Fibroblast of peridontal ligament (primary cell): ENCODE data around the gene SLC35B4.
"Not testable (repeated sequence)": the region's sequence is repeated elsewhere in the genome, so short reads cannot be mapped to it uniquely, and the experiment has no call there.

Experiments used
- DNase-seq: peaks from one replicate; pipeline ENCODE4 v3.0.0-alpha.2; 2010; ENCODE audit errors: extremely low read depth

The SLC35B4 gene

DNA sequence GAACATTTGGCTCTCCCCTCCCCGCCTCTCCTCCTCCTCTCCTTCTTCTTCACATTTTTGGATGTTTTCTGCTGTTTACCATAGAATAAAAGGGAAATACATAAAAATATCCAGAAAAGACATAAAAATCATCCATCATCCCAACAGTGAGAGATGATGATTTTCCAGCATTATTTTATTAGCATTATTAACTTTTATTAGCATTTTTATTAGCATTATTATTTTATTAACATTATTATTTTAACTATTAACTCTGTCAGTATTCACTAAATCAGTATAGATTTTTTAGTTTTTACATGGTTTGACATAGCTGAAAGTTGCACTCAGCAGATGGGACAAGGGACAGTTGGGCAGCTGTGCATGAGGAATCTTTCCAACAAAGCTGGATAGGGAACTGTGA, 16.2 kb upstream of the SLC35B4 start:
- no peak for DNase-seq

DNA sequence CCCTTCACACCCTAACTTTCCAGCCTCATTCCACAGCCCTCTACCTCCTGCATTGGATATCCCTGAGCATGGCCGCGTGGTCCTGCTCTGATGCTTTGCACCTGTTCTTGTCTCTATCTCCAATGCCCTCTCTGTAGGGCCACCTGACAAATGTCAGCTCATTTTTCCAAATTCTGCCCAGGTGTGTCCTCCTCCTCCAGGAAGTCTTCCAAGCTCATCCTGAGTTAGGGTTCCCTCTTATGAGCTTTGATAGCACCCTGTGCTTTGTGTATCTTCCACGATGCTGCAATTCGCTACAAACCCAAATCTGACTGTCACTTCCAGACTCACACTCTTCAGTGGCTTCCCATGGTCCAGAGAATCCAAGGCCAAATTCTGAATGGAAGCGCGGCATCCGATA, 14.7 kb upstream of the SLC35B4 start:
- DNase-seq: no peak

DNA sequence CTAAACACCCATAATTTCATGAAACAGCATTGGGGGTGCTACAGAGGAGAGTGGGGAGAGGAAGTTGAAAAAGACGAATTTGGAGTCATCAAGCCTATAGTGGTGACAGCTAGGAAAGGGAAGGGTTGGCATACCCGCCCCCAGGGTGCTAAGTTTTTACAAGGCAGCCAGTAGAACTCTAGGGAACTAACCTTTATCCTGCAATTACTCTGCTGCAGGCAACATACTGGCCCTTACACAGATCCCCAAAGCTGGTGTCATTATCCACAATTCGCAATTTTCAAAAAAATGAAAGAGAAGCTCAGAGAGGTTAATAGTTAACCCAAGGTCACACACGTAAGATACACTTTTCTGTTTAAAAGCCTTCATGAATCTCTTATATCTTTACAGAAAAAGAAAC, 14.2 kb upstream of the SLC35B4 start:
- DNase-seq: no peak

DNA sequence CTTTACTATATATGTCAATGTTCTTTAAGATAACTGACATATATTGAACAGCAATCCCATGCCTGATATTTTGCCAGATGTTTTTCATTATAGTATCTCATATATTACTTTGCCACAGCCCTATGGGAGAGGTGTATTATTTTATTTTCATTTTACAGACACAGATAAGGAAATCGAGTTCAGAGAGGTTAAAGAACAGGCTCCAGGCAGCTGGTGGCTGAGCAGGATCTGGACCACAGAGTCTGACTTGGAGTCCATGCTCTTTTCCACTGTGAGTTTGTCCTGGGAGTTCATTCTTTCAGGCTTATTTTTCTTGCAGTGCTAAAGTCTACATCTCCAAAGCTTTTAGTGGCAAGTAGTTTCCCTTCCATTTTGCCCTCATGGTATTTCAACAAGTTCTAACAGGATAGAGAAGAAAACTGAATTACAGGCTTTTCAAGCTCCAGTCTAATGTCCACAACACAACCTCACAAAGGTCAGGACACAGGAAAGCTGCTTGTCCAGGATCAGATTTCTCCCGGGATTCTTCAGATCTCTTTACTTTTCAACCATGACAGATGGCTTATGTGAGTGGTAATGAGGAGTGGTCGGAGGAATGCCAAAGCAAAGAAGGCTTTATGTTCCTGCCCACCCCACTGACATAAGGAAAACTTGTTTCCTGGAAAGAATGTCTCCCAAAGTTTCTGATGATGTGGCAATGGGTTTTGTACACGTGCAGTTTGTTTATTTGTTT, 13.1 kb upstream of the SLC35B4 start:
- no peak for DNase-seq

DNA sequence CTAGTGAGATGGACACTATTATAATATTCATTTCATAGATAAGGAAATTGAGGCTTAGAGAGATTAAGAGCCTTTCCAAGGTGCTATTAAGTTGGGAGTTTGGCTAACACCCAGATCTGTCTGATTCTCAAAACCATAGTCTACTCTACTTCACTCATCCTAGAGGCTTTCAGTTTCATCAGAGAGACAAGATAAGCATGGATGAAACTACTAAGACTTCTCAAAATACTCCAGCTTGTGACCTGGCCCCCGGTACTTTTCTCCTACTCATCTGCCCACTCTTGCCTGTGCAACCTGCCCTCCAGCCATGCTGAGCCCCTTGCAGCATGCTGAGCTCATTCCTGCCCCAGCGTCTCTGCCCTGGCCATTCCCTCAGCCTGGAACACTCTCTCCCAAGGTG, 12.2 kb upstream of the SLC35B4 start:
- DNase-seq: no peak

DNA sequence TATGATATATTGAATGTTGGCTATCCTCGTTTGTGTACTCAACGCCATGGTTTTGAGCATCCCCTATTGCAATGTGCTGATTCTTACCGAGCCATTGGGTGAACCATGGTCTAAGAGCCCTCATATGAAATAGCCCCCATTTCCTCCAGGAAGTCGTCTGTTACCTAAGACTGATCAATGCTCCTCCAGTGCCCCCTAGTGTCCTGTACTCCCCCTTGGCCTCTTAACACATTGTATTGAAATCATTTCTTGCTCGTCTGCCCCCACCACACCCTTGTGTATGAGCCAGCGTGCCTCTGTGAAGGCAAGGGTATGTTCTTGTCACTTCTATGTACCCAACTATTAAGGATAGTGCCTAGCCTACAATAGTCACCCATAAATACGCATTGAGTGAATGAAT, 11.2 kb upstream of the SLC35B4 start:
- DNase-seq: peak; percentile 40

DNA sequence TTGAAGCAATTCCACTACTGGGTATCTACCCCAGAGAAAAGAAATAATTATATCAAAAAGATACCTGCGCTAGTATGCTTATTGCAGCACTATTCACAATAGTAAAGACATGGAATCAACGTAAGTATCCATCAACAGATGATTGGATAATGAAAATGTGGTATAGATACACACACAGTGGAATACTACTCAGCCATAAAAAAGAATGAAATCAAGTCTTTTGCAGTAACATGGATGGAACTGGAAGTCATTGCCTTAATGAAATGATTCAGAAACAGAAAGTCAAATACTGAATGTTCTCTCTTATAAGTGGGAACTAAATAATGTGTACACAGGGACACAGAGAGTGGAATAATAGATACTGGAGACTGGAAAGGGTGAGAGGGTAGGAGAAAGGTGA, 7.4 kb upstream of the SLC35B4 start:
- DNase-seq: no peak

DNA sequence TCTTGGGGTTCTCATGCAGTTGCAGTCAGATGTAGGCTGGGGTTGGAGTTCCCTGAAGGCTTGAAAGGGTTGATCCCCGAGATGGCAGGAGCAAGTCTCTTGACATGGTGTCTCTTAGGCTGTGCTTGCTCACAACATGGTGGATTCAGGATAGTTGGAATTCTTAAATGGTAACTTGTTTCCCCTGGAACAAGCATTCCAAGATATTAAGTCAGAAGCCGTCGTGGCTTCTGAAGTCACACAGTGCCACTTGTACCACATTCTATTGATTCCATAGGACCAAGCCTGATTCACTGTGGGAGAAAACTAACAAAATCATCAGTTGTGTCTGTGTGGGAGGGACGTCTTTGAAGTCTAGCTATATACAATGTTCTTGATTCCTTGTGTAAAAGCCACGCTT, 3.5 kb upstream of the SLC35B4 start:
- DNase-seq: no peak

DNA sequence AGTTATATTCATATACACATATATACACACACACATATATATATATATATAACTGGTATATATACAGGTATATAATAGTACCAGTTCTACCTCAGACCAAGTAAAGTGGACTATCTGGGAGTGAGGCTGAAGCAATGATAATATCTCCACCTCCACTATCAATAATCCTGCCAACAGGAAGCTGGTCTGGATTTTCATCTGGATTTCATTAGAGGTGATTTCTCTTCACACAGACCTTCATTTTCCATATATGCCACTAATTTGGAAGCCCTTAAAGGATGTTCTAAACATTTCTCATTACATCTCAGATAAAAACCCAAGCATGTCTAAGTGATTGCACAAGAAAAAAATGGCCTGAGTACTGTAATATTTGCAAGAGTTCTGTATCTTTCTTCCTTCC, 1.7 kb upstream of the SLC35B4 start:
- no peak for DNase-seq

DNA sequence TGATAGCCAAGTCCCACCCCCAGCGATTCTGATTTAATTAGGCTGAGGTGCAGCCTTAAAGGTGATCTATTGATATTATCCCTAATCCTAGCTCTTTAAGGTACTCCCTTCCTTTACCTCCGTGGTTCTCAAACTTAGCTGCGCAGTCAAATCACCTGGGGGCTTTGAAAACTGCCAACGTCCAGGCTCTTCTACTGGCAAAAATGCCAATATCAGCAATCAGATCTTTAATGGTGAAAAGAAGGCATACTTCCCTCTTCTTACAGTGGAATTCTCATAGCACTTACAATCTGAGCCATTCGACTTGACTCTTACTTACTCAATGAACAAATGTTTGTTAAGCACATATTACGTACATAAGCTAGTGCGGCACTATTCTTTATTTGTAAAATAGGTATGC, 704 bp upstream of the SLC35B4 start:
- DNase-seq: no peak

DNA sequence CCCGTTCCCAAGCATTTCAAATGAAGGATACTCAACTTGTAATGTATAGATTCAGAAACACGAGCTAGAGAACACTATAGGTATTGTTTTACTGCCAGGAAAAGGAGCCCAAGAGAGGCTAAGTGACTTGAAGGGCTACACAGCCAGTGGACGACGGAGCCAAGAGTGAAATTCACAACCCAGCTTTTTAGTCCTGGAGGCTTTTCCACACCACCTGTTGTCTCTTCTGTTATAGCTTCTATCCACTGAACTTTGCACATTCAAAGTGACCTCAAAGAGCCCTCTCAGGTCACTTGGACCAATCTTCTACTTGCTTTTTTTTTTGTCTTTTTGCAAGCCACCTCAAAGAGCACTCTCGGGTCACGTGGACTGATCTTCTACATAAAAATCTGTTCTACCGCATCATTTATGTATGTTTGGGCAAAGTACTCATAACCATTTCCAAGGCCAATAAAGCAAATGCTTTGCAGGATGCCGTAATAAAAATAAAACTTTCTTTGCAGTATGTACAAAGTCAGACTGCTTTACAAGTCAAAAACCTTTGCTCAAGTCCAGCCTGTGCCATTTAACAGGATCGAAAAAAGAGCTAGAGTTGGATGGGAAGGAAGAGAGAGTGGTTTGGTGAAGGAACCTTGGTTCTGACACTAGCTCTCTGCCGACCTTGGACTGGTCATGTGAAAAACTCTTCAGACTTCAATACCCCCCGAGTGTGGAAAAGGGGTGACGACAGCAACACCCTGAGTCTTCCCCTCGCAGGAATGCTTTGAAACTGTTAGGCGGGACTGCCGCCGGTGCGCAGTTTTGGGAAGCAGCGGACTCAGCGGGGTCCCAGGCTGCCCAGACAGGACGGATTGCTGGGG, 821 bp downstream of the SLC35B4 start:
- DNase-seq: peak; percentile 28

DNA sequence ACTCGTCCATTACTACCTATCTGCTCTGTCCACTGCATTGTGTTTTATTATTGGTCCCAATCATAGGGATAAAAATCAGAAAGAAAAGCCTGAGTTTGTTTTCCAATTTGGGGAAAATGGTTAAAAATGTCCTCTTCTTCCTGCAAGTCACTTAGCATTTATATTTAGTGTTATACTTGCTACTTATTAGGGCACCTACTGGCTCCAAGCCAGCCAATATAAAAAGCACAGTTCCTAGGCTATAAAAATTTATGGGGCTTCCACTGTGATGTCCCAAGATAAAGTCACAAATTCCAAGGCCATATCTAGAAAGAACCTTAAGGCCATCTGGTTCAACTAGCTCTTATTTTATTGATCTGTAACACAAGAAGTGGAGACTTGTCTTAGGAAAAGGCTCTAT, 3.2 kb downstream of the SLC35B4 start:
- DNase-seq: no peak

DNA sequence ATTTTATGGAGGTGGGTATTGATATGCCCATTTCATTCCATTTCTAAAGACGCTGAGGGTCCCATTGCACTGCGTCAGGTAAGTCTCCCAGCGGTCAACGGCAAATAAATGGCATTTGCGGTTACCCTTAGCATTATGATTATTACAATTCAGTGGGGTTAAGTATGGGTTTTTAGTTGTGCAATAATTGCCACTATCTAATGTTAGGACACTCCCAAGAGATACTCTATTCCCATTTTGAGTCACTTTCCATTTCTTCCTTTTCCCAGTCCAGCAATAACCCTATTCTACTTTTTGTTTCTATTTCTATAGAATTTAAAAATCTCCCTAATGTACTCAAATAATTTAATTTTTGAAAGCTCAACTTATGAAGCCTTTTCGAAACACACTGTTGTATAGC, 4.0 kb downstream of the SLC35B4 start:
- no peak for DNase-seq

DNA sequence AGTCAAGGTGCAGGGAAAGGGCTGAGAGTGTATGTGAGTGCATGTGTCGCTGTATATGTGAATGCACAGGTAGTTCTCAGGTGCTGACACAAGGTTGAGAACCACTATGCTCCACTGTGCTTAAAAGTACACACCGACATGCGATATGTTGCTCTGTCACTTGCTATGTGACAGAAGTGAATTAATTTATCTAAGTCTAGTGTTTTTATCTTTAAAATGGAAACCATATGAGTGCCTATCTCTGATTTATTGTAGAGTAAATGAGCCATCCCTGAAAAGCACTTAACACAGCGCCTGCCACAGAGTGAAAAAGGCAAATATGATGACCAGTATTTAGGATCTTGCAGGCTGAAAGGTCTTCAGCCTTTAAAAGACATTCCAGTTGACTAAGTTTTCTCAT, 4.9 kb downstream of the SLC35B4 start:
- DNase-seq: no peak

DNA sequence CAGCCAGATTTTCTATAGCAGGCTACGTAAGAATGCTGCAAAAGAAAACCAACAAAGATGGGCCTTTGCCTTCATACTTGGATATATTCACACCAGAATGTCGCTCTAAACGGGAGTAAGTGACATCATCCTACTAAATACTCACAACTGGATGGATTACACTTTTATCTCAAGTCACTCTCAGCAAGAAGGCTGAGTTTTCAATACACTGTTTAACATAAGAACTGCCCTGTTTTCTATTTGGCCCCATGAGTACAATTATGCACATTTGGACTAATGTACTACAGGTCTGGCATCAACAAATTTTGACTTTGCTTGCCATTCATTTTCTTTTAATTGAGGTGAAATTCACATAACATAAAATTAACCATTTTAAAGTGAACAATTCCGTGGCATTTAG, 8.2 kb downstream of the SLC35B4 start:
- DNase-seq: no peak

DNA sequence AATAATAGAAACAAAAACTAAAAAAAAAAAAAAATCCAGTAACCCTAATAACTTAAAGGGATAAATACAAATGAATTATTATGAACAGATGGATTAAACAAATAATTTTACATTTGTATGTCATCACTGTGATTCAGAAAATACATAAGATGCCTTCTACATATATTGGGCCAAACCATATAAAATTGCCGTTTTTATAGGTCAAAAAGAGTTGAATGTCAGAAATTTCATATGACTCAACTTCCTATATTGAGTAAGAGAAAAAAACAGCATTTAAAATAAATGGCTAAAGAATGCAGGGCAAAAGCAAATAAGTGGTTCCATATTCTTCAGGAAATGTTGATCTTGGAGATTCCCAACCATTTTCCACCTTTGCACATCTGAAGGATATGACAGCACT, 9.4 kb downstream of the SLC35B4 start:
- no peak for DNase-seq

DNA sequence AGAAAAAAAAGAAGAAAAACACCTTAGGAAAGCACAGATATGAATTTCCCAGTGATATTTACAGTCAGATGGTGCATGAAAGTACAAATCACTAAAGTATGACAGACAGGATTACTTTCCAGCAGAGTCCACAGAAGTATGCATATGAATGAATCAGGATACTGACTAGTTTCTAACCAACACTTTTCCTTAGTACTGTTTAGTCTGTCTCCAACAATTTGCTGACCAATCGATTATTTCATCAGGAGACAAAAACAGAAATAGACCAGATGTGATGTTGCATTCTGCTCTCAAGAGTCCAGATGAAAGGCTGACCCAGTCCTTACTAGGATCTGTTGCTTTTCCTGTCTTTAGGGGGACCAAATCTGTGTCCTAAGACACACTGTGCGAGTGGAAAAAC, 14.6 kb downstream of the SLC35B4 start:
- no peak for DNase-seq

DNA sequence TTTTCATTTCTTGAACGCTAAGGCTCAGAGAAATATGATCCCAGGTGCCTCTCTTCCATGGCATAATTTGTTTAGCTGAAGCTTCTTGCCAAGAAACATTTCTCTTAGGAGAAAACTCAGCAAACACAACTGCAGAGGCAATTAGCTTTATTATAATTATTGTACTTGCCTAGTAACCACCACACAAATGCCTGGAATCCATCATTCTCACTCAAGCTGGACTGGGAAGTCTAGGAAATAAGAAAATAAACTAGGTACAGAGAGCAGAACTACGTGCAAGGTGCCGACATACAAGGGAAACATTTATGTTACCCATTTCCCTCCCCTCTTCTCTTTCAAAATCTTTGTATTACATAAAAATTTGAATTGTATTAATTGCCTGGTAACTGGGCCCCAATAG, 15.1 kb downstream of the SLC35B4 start:
- no peak for DNase-seq

DNA sequence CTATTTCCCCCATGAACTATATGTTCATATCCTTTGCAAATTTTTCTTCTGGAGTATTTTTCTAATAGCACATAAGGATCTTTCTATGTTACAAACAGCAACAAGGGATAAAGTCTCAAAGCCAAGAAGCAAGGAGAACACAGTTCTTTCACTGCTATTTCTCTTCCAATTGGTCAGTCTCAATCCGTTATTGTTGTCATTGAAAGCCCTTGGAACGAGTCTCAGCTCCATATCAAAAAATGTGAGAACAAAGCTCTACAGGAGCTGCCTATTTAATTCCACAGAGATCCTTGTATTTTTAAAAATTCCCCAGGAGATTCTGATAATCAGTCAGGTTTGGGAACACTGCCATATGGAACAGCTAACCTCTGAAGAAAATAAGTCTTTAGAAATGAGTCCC, 15.7 kb downstream of the SLC35B4 start:
- no peak for DNase-seq

DNA sequence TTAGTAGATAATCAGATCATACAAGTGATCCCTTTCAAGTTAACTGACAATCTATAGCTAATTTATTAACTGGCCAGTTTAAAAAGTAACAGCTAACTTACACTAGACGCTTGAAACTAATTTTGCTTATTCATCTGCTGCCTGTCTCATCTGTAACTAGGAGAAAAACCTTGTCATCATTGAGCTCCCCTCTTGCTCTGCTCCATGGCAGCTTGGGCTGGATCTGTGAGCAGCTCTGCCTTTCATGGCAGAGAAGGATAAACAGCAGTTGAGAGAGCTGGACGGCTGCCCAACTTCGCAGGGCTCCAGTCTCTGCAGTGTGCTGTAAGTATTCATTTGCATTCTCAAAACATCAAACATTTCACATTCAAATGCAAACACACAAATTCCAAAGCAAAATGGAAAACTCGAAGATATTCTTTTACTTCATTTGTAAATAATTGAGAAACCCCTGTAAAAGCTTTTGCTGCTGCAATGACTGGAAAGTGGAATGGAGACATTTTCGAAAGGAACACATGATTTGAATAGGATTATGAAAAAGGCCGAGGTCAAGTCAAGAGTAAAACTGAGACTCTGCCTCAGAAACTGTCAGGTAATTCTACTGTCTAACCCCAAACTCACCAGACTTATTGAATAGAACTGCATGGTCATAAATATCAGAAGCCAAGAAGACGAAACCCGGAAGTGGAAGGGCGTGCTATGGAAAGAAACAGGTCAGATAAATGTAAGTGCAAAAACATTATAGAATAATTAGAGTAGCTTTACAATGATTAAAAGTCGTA, 17.6 kb downstream of the SLC35B4 start:
- peak; percentile 70 for DNase-seq

DNA sequence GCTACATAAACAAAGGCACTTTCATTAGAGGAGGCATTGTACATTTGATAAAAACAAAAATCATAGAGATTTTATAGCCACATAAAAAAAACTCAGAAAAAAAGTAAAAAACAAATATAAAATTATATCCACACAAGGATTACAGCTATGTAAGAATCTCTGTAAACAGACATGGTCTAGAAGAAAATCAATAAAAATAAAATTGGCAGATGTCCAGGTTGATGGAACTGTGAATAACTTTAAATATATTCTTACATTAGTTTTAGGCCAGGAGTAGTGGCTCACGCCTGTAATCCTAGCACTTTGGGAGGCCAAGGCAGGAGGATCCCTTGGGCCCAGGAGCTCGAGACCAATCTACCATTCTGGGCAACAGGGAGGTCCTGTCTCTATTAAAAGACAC, 19.2 kb downstream of the SLC35B4 start:
- DNase-seq: no peak

DNA sequence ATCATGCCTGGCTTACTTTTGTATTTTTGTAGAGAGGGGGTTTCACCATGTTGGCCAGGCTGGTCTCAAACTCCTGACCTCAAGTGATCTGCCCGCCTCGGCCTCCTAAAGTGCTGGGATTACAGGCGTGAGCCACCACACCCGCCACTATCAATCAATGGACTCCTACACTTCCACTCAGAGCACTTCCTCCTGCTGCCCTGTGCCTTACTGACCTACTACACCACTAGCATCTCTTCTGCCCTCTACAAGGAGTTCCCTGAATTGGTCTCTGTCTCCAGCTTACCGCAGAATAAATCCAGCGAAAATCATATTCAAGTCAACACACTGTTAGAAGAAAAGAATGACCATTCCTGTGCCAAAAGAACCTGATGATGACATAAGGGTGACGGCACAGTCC, 20.7 kb downstream of the SLC35B4 start:
- DNase-seq: not testable (repeated sequence)
